IPS-20b (cell line): ENCODE data around the gene IFIH1.

Experiments
- H3K27ac ChIP-seq: one replicate; pipeline ENCODE4 v1.5.1; 2013; ENCODE audit warnings: low read length
- H3K27me3 ChIP-seq: 2 replicates; pipeline ENCODE4 v1.6.1; 2013; ENCODE audit warnings: mild to moderate bottlenecking, low read length, inconsistent platforms; ENCODE audit not compliant: insufficient read depth
- H3K36me3 ChIP-seq: 2 replicates; pipeline ENCODE4 v1.6.1; 2013; ENCODE audit warnings: low read depth, mild to moderate bottlenecking, inconsistent platforms, low read length, moderate library complexity; ENCODE audit not compliant: insufficient read depth
- H3K4me1 ChIP-seq: 2 replicates; pipeline ENCODE4 v1.6.1; 2013; ENCODE audit warnings: mild to moderate bottlenecking, control low read depth, inconsistent platforms, low read length, moderate library complexity; ENCODE audit not compliant: insufficient read depth
- H3K4me3 ChIP-seq: 2 replicates; pipeline ENCODE4 v1.5.1; 2013; ENCODE audit warnings: mild to moderate bottlenecking, low read length, inconsistent platforms
- H3K9ac ChIP-seq: 2 replicates; pipeline ENCODE4 v1.6.1; 2013; ENCODE audit warnings: low read depth, mild to moderate bottlenecking, inconsistent platforms, low read length, moderate library complexity
- H3K9me3 ChIP-seq: 2 replicates; pipeline ENCODE4 v1.6.1; 2013; ENCODE audit warnings: mild to moderate bottlenecking, low read depth, low read length, inconsistent platforms; ENCODE audit not compliant: insufficient read depth

IFIH1 gene

GRCh38 chr2:162233197-162233596 is 85.3 kb downstream of the IFIH1 start:
- H3K4me1 ChIP-seq = no peaks in the 10 kb centered on the region
- no peaks in the 10 kb centered on the region for H3K27me3 ChIP-seq
- no peaks in the 10 kb centered on the region for H3K9me3 ChIP-seq
- H3K9ac ChIP-seq = no peak overlapping the region
- H3K4me3 ChIP-seq = no peak overlapping the region
- no peaks in the 10 kb centered on the region for H3K36me3 ChIP-seq
- H3K27ac ChIP-seq = no peak overlapping the region

DNA sequence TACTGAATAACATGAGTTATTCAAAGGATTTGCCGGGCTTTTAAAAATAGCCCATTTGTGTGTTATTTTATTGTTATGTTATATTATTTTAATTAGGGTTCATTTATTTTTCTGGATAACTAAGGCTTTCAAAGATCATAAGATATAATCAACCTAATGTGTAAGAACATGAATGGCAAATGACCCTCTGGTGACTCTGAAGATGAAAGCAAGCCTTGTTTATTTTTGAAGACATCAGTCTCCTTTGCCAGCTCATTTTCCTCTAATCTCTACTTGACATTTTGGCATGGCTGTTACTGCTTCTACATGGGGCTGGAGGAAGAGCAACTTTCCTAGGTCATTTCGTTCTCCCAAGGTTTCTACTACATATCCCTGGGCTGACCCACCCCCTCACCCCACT is 85.8 kb downstream of the IFIH1 start:
- H3K36me3 ChIP-seq = no peaks in the 10 kb centered on the region
- no peaks in the 10 kb centered on the region for H3K27me3 ChIP-seq
- H3K9me3 ChIP-seq = no peaks in the 10 kb centered on the region
- H3K9ac ChIP-seq = no peak overlapping the region
- no peaks in the 10 kb centered on the region for H3K4me1 ChIP-seq
- H3K4me3 ChIP-seq = no peak overlapping the region
- H3K27ac ChIP-seq = no peak overlapping the region

GRCh38 chr2:162232027-162232426 is 86.5 kb downstream of the IFIH1 start:
- H3K4me3 ChIP-seq = no peak overlapping the region
- H3K27me3 ChIP-seq = no peaks in the 10 kb centered on the region
- no peaks in the 10 kb centered on the region for H3K9me3 ChIP-seq
- no peak overlapping the region for H3K9ac ChIP-seq
- H3K36me3 ChIP-seq = no peaks in the 10 kb centered on the region
- no peak overlapping the region for H3K27ac ChIP-seq
- no peaks in the 10 kb centered on the region for H3K4me1 ChIP-seq

- Histone ChIP-seq H3K36me3 (no peaks in the 10 kb centered on the region), H3K4me1 (no peaks in the 10 kb centered on the region), H3K27me3 (no peaks in the 10 kb centered on the region), H3K9me3 (no peaks in the 10 kb centered on the region), H3K27ac (no peak overlapping the region), H3K9ac (no peak overlapping the region), H3K4me3 (no peak overlapping the region)
Measured at GRCh38 chr2:162230761-162231160, 87.7 kb downstream of the IFIH1 start.

- Histone ChIP-seq H3K36me3 (no peaks in the 10 kb centered on the region), H3K4me3 (no peak overlapping the region), H3K9me3 (no peaks in the 10 kb centered on the region), H3K27ac (no peak overlapping the region), H3K4me1 (no peaks in the 10 kb centered on the region), H3K9ac (no peak overlapping the region), H3K27me3 (no peaks in the 10 kb centered on the region)
Measured at GRCh38 chr2:162226836-162227235, 91.6 kb downstream of the IFIH1 start.

DNA sequence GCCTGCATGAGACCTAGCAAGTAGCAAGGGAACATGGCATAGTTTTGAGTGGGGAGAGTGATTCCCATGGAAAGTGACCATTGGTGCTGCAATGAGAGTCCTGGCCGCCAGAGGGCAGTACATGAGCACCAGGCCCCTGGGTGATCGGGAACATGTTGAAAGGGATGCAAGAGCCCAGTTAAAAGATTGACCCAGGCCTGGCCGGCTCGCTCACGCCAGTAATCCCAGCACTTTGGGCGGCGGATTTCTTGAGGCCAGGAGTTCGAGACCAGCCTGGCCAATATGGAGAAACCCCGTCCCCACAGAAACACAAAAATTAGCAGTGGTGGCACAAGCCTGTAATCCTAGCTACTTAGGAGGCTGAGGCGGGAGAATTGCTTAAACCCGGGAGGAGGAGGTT is 97.4 kb downstream of the IFIH1 start:
- Histone ChIP-seq H3K36me3 (no peaks in the 10 kb centered on the region), H3K4me3 (no peak overlapping the region), H3K27ac (no peak overlapping the region), H3K4me1 (no peaks in the 10 kb centered on the region), H3K27me3 (no peaks in the 10 kb centered on the region), H3K9me3 (no peaks in the 10 kb centered on the region), H3K9ac (no peak overlapping the region)

DNA sequence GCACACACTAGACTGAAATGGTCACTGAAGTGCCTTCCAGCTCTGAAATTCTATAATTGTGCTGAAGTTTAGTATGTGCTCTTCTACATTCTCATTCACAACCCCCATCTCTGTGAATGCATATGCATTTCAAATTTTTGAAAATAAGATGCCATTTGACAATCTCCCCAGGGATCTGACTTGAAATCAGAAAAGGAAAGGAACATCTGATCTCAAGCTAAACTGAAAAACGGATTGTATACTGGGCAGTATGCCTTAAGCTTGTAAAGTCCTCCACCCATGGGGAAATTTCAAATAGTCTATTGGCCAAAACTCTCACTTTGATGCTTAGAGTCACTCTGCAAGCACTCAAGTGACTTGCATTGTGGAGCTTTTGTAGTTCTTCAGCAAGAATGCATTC is 98.1 kb downstream of the IFIH1 start:
- Histone ChIP-seq H3K27ac (no peak overlapping the region), H3K36me3 (no peaks in the 10 kb centered on the region), H3K4me3 (no peak overlapping the region), H3K9me3 (no peaks in the 10 kb centered on the region), H3K27me3 (no peaks in the 10 kb centered on the region), H3K9ac (no peak overlapping the region), H3K4me1 (no peaks in the 10 kb centered on the region)

GRCh38 chr2:162219426-162219825 is 99.1 kb downstream of the IFIH1 start:
- Histone ChIP-seq H3K4me3 (no peak overlapping the region), H3K9me3 (no peaks in the 10 kb centered on the region), H3K4me1 (no peaks in the 10 kb centered on the region), H3K9ac (no peak overlapping the region), H3K27me3 (no peaks in the 10 kb centered on the region), H3K27ac (no peak overlapping the region), H3K36me3 (no peaks in the 10 kb centered on the region)

GRCh38 chr2:162217598-162217997 is 100.9 kb downstream of the IFIH1 start:
- H3K27ac ChIP-seq = no peak overlapping the region
- H3K4me3 ChIP-seq = no peak overlapping the region
- no peaks in the 10 kb centered on the region for H3K27me3 ChIP-seq
- no peaks in the 10 kb centered on the region for H3K36me3 ChIP-seq
- no peaks in the 10 kb centered on the region for H3K9me3 ChIP-seq
- no peak overlapping the region for H3K9ac ChIP-seq
- H3K4me1 ChIP-seq = no peaks in the 10 kb centered on the region
